Nephron progenitor cell (in vitro differentiated cells): Measurements from ENCODE around the gene GAMT.

Experiments
- DNase-seq: peaks from one replicate; pipeline ENCODE4 v3.0.0; 2021
- H3K27ac Mint-ChIP-seq: 2 replicates; pipeline ENCODE4 v1.8.0; 2021; ENCODE audit warnings: mild to moderate bottlenecking, moderate library complexity, mixed read lengths
- H3K27me3 Mint-ChIP-seq: 2 replicates; pipeline ENCODE4 v1.8.0; 2021; ENCODE audit warnings: mild to moderate bottlenecking, low read depth, mixed read lengths; ENCODE audit not compliant: poor library complexity
- H3K36me3 Mint-ChIP-seq: 2 replicates; pipeline ENCODE4 v1.8.0; 2021; ENCODE audit warnings: low read depth, mixed read lengths
- H3K4me1 Mint-ChIP-seq: 2 replicates; pipeline ENCODE4 v1.8.0; 2021; ENCODE audit warnings: mixed read lengths
- H3K4me3 Mint-ChIP-seq: 2 replicates; pipeline ENCODE4 v1.8.0; 2021; ENCODE audit warnings: mild to moderate bottlenecking, moderate library complexity, mixed read lengths
- H3K9me3 Mint-ChIP-seq: 2 replicates; pipeline ENCODE4 v1.8.0; 2021; ENCODE audit warnings: mild to moderate bottlenecking, moderate library complexity, mixed read lengths
- TF ChIP-seq, protein P1 (sequence below): fragments of 200-600 bp; sonication (generic); IDR thresholded peaks from 2 replicates; pipeline ENCODE4 v1.5.0; 2021; ENCODE audit warnings: antibody characterized with exemption

Gene GAMT

GRCh38 chr19:1438933-1439354 is 37.6 kb upstream of the GAMT start:
- H3K4me3 Mint-ChIP-seq: peak overlapping the region; percentile 97
- peaks cover 43% of the 10 kb centered on the region for H3K4me1 Mint-ChIP-seq
- TF ChIP-seq, protein P1, sequence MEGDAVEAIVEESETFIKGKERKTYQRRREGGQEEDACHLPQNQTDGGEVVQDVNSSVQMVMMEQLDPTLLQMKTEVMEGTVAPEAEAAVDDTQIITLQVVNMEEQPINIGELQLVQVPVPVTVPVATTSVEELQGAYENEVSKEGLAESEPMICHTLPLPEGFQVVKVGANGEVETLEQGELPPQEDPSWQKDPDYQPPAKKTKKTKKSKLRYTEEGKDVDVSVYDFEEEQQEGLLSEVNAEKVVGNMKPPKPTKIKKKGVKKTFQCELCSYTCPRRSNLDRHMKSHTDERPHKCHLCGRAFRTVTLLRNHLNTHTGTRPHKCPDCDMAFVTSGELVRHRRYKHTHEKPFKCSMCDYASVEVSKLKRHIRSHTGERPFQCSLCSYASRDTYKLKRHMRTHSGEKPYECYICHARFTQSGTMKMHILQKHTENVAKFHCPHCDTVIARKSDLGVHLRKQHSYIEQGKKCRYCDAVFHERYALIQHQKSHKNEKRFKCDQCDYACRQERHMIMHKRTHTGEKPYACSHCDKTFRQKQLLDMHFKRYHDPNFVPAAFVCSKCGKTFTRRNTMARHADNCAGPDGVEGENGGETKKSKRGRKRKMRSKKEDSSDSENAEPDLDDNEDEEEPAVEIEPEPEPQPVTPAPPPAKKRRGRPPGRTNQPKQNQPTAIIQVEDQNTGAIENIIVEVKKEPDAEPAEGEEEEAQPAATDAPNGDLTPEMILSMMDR: no peak
- peaks cover 33% of the 10 kb centered on the region for H3K36me3 Mint-ChIP-seq
- no peaks in the 10 kb centered on the region for H3K9me3 Mint-ChIP-seq
- H3K27ac Mint-ChIP-seq: peak overlapping the region; percentile 90
- DNase-seq: no peak
- H3K27me3 Mint-ChIP-seq: peaks cover 10% of the 10 kb centered on the region

GRCh38 chr19:1438035-1438932 is 36.9 kb upstream of the GAMT start, which contains the start of gene RPS15:
TSS of gene RPS15 (plus strand) at chr19:1438396. CDS start at chr19:1438426, 30 bp downstream.
- Mint-ChIP-seq H3K27me3 (peaks cover 6% of the 10 kb centered on the region), H3K27ac (peak within 1 kb of the TSS; percentile 100), H3K4me1 (peaks cover 43% of the 10 kb centered on the region), H3K4me3 (peak within 1 kb of the TSS; percentile 97), H3K9me3 (no peaks in the 10 kb centered on the region), H3K36me3 (peaks cover 33% of the 10 kb centered on the region)
- peak; percentile 97 for DNase-seq
- TF ChIP-seq, protein P1: peak; percentile 85

GRCh38 chr19:1437609-1438008 is 36.3 kb upstream of the GAMT start:
- TF ChIP-seq, protein P1: no peak
- Mint-ChIP-seq H3K27me3 (peaks cover 6% of the 10 kb centered on the region), H3K4me1 (peaks cover 41% of the 10 kb centered on the region), H3K4me3 (peak overlapping the region; percentile 97), H3K36me3 (peaks cover 29% of the 10 kb centered on the region), H3K27ac (no peak overlapping the region), H3K9me3 (no peaks in the 10 kb centered on the region)
- DNase-seq: no peak

DNA sequence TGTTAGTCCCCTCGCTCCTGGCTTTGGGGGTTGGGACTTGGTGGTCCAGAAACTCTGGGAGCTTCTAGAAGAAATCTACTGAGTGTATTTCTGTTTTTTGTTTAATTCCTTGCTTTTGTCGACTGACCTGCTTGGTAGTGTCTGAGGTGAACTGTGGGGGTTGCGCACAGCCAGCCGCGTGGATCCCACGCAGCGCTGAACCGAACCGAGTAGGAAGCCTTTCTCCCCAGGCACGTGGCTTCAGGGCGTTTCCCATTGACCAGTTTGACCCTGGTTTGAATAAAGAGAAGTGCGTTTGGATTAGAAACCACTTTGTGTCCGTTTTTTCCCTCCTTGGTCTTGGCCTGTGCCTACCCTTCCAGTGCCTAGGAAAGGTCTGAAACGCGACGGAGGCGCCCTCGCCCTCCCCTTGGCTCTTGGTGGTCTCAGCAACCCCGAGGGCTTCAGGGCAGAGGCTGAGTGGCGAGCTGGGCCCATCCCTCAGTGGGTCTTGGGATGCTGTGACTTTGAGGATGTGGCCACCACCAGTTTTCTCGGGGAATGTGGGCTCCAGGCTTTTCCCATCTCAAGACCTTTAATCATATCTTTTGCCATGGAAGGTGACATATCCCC is 34.1 kb upstream of the GAMT start:
- DNase-seq: no peak
- TF ChIP-seq, protein P1: no peak
- peaks cover 2% of the 10 kb centered on the region for H3K27me3 Mint-ChIP-seq
- H3K4me1 Mint-ChIP-seq: peaks cover 27% of the 10 kb centered on the region
- H3K4me3 Mint-ChIP-seq: no peak overlapping the region
- H3K9me3 Mint-ChIP-seq: no peaks in the 10 kb centered on the region
- peak overlapping the region; percentile 88 for H3K27ac Mint-ChIP-seq
- peaks cover 9% of the 10 kb centered on the region for H3K36me3 Mint-ChIP-seq

DNA sequence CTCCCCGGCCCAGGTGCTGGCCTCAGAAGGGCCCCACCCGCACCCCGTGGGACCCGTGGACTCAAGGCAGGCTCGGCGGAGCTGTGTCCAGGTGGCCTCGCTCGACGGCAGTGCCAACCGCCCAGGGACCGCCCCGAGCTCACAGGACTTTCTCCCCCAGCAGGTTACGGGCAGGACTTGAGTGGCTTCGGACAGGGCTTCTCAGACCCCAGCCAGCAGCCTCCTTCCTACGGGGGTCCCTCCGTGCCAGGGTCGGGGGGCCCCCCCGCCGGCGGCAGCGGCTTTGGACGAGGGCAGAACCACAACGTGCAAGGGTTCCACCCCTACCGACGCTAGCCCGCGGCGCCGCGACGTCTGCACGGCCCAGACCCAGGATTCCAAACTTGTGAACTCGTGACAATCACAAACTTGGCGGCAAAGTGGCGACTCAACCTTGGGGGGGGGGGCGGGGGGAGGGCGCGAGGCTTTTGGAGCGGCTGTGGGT is 33.3 kb upstream of the GAMT start:
- Mint-ChIP-seq H3K36me3 (peaks cover 9% of the 10 kb centered on the region), H3K9me3 (no peaks in the 10 kb centered on the region), H3K27me3 (peaks cover 2% of the 10 kb centered on the region), H3K4me3 (no peak overlapping the region), H3K4me1 (peaks cover 24% of the 10 kb centered on the region), H3K27ac (no peak overlapping the region)
- TF ChIP-seq, protein P1: no peak
- DNase-seq: no peak
